SK-N-SH (cell line): Measurements from ENCODE around the gene FGGY.

Experiments used
- CHD2 ChIP-seq: fragments of 150-350 bp; IDR thresholded peaks from 2 replicates; pipeline ENCODE4 v1.6.1; 2018; ENCODE audit warnings: low read length; ENCODE audit not compliant: partially characterized antibody
- CTCF ChIP-seq: fragments of 200-600 bp; sonication (generic); IDR thresholded peaks from 2 replicates; pipeline ENCODE4 v1.6.1; 2017; ENCODE audit warnings: antibody characterized with exemption, mild to moderate bottlenecking, moderate library complexity
- EP300 ChIP-seq, 2 experiments: IDR thresholded peaks; 2 replicates each; pipeline versions ENCODE4 v1.4.0 to v1.6.1; 2012; ENCODE audit warnings: borderline replicate concordance in 1 of 2, low read depth in 1 of 2, low read length in 1 of 2
- IRF3 ChIP-seq: fragments of 150-350 bp; IDR thresholded peaks from 2 replicates; pipeline ENCODE4 v1.6.1; 2016; ENCODE audit warnings: mild to moderate bottlenecking, low read depth, low read length
- MAX ChIP-seq: IDR thresholded peaks from 2 replicates; pipeline ENCODE4 v1.4.0; 2012; ENCODE audit warnings: low read depth
- POLR2AphosphoS5 ChIP-seq: IDR thresholded peaks from 2 replicates; pipeline ENCODE4 v1.6.1; 2012; ENCODE audit warnings: low read depth, low read length
- REST ChIP-seq: IDR thresholded peaks from 2 replicates; pipeline ENCODE4 v1.6.1; 2012; ENCODE audit warnings: mild to moderate bottlenecking, low read depth, low read length, moderate library complexity
- RFX5 ChIP-seq: IDR thresholded peaks from 2 replicates; pipeline ENCODE4 v1.6.1; 2012; ENCODE audit warnings: mild to moderate bottlenecking, improper control_type of control experiment, low read length
- RXRA ChIP-seq: IDR thresholded peaks from 2 replicates; pipeline ENCODE4 v1.4.0; 2012; ENCODE audit warnings: low read depth, mild to moderate bottlenecking, borderline replicate concordance
- TCF12 ChIP-seq: IDR thresholded peaks from 2 replicates; pipeline ENCODE4 v1.4.0; 2012

- TF ChIP-seq CTCF (no peak), EP300 (IDR thresholded peaks at IDR 0.05; ENCODE audit: borderline replicate concordance in 1 of 2, low read depth in 1 of 2, low read length in 1 of 2) (no peak), RFX5 (no peak), TCF12 (no peak), POLR2AphosphoS5 (no peak), IRF3 (no peak), MAX (no peak), CHD2 (no peak), RXRA (no peak), REST (no peak)
These were observed 469.4 kb downstream of the FGGY start for GRCh38 chr1:59766227-59766855.
